Uterus (tissue), 4 donors: ENCODE data around the gene ANO6. TPM values are rescaled to one million over a fixed set of nuclear protein-coding genes. Genes with fewer than 3 reads are reported as not detected.
"Not testable (repeated sequence)": the region's sequence is repeated elsewhere in the genome, so short reads cannot be mapped to it uniquely, and the experiment has no call there.

Experiments
- DNase-seq, 2 donors: peaks; one replicate each; pipeline ENCODE4 v3.0.0-alpha.2; 2019 to 2020
- H3K27ac ChIP-seq, 2 donors: fragments of 200-600 bp; sonication (generic); 1 replicate in 1 of 2; 2 replicates in 1 of 2; pipeline ENCODE4 v1.5.1; 2016 to 2018
- H3K27me3 ChIP-seq, 2 donors: fragments of 200-600 bp; sonication (generic); one replicate each; pipeline ENCODE4 v1.5.1; 2018 to 2019; ENCODE audit warnings: control low read depth in 1 of 2
- H3K36me3 ChIP-seq, 2 donors: fragments of 200-600 bp; sonication (generic); one replicate each; pipeline ENCODE4 v1.5.1; 2019; ENCODE audit warnings: control low read depth in 1 of 2
- H3K4me1 ChIP-seq, 2 donors: fragments of 200-600 bp; sonication (generic); one replicate each; pipeline ENCODE4 v1.5.1; 2018 to 2019; ENCODE audit warnings: control low read depth in 1 of 2
- H3K4me3 ChIP-seq, 2 donors: fragments of 200-600 bp; sonication (generic); 1 replicate in 1 of 2; 2 replicates in 1 of 2; pipeline ENCODE4 v1.5.1; 2018 to 2019; ENCODE audit warnings: mild to moderate bottlenecking in 1 of 2
- H3K9me3 ChIP-seq, 2 donors: fragments of 200-600 bp; sonication (generic); one replicate each; pipeline ENCODE4 v1.5.1; 2019; ENCODE audit warnings: control low read depth in 1 of 2
- POLR2A ChIP-seq, 2 donors: fragments of 450-650 bp; IDR thresholded peaks; one replicate each; pipeline ENCODE4 v1.6.1; 2016; ENCODE audit warnings: antibody characterized with exemption in 2 of 2, mild to moderate bottlenecking in 1 of 2, moderate library complexity in 1 of 2
- intact Hi-C: fragments of 100-400 bp; cut with DNase I; formaldehyde crosslinking; loops from one replicate; pipeline ENCODE4 v1.15.1; 2023; ENCODE audit warnings: low total_unique reads
- total RNA-seq, 4 donors: library from RNA; depleted of rRNA in 3 of 4; stranded (reverse); fragments of >200 nt in 3 of 4; gene quantifications; one replicate each; pipeline versions ENCODE4 v1.1.0 to v1.2.4, GENCODE V29; 2014 to 2023
- TF ChIP-seq, protein P1 (sequence below), 4 experiments: fragments of 200-600 bp in 2 of 4; fragments of 450-650 bp in 2 of 4; sonication (generic) in 2 of 4; IDR thresholded peaks; one replicate each; pipeline ENCODE4 v1.5.1; 2016 to 2019; ENCODE audit warnings: antibody characterized with exemption in 4 of 4, mild to moderate bottlenecking in 2 of 4, moderate library complexity in 1 of 4
- donor health status: DM: yes; HTN: yes; CAD: no.

Gene ANO6
- total RNA-seq, 4 donors from 2014 or later, result 53.8 to 125 (median 75.9) TPM

DNA sequence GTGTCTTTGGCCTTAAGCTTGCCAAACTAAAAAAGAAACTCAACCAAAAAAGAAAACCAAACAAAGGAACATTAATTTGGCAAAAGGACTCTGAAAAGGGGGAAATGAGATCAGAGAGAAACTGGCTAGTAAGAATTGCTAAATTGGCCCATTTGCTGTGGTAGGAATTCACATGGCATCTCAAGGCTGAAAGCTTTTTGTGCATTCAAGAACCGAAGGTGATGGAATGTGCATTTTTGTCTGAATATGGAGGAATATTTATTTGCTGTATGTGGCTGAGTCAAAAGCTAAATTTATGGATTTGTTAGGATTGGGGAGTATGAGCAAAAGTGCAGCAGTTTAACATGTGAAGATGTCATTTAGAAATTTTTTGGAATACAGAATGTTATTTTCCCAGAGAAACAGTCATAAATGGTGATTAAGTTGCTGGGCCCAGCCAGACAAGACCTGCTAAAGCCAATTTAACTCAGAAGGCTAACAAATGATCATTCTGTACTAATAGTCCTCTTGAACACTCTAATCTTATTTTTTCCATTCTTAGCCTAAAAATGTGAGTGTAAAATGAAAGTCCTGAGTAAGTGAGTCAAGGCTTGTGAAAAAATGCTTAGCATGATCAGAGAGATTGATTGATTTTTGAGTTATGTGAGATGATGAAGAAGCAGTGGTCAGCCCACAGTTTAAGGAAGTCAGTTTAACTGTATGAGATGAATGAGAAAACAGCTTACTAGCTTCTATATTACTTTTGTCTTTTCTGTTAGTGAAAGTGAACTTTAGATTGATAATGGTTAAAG is 94.1 kb downstream of the ANO6 start:
- no peak for DNase-seq
- no peak for TF ChIP-seq POLR2A (IDR thresholded peaks at IDR 0.05)
- TF ChIP-seq, protein P1, sequence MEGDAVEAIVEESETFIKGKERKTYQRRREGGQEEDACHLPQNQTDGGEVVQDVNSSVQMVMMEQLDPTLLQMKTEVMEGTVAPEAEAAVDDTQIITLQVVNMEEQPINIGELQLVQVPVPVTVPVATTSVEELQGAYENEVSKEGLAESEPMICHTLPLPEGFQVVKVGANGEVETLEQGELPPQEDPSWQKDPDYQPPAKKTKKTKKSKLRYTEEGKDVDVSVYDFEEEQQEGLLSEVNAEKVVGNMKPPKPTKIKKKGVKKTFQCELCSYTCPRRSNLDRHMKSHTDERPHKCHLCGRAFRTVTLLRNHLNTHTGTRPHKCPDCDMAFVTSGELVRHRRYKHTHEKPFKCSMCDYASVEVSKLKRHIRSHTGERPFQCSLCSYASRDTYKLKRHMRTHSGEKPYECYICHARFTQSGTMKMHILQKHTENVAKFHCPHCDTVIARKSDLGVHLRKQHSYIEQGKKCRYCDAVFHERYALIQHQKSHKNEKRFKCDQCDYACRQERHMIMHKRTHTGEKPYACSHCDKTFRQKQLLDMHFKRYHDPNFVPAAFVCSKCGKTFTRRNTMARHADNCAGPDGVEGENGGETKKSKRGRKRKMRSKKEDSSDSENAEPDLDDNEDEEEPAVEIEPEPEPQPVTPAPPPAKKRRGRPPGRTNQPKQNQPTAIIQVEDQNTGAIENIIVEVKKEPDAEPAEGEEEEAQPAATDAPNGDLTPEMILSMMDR (IDR thresholded peaks at IDR 0.05), result peak in 1 of 4 experiments; percentile 15
- Histone ChIP-seq H3K4me3 (no peak overlapping the region), H3K27ac (peak overlapping the region; percentile 63 to 87), H3K27me3 (no peaks in the 10 kb centered on the region), H3K9me3 (no peaks in the 10 kb centered on the region), H3K36me3 (no peaks in the 10 kb centered on the region), H3K4me1 (peaks cover 0 to 6% of the 10 kb centered on the region in 2 donors)
- intact Hi-C loops, result no loop called here

DNA sequence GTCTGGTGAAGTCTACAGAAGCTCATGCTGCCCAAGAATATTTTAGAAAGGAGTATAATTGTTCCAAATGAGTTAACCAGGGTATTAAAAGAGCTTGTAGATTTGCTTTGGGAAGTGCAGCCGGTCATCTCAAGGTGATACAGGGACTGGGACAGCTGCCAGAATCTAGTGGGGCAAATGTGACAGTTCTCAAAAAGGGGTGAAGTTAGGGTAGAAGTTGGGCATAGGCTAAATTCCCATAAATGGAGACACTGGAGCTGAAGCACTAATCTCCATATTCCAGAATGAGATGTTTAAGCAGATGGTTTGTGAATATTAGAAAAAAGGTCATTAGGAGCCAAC is 94.7 kb downstream of the ANO6 start:
- peak overlapping the region; percentile 63 to 87 for H3K27ac ChIP-seq
- peaks cover 0 to 3% of the 10 kb centered on the region in 2 donors for H3K4me1 ChIP-seq
- TF ChIP-seq, protein P1 (IDR thresholded peaks at IDR 0.05), result no peak
- TF ChIP-seq POLR2A (IDR thresholded peaks at IDR 0.05), result no peak
- H3K36me3 ChIP-seq, result no peaks in the 10 kb centered on the region
- no peak overlapping the region for H3K4me3 ChIP-seq
- H3K9me3 ChIP-seq, result no peaks in the 10 kb centered on the region
- no peaks in the 10 kb centered on the region for H3K27me3 ChIP-seq
- DNase-seq, result no peak
- intact Hi-C loops, result no loop called here

DNA sequence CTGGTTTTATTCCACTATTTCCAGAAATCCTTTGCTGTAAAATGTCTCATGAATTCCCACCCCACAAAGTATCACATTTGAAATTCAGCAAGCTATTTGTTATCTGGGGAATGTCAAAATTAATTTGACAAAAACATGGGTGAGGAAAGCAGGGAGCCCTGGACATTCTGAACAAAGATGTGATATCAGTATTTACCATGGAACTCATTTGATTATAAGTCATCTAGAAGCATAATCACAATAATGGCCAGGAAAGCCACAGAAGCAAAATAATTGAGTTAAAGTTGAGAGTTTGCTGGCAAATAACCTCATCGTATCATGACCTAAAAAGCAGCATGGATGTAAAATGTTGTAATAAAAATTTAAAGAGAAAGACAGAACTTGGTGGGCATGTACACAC is 96.1 kb downstream of the ANO6 start:
- Histone ChIP-seq H3K27ac (peak overlapping the region in 1 of 2 donors; percentile 18), H3K4me1 (no peaks in the 10 kb centered on the region), H3K4me3 (no peak overlapping the region), H3K36me3 (no peaks in the 10 kb centered on the region), H3K27me3 (no peaks in the 10 kb centered on the region), H3K9me3 (no peaks in the 10 kb centered on the region)
- no peak for TF ChIP-seq POLR2A (IDR thresholded peaks at IDR 0.05)
- TF ChIP-seq, protein P1 (IDR thresholded peaks at IDR 0.05), result no peak
- DNase-seq, result no peak
- intact Hi-C loops, result no loop called here

DNA sequence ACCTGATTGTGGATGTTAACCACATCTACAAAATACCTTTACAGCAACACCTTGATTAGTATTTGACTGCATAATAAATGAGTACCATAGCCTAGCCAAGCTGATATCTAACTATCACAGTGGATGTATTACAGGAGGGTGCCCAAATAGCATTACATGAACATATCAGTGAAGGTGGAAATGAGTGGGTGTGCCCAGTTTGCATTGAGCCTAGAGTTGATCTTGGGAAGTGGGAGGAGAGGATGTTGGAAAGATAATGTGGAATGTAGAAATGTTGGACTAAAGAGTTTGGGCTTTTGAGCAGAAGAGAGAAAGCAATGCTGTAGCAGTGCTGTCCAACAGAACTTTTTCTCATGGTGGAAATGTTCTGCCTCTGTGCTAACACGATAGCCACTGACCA is 98.9 kb downstream of the ANO6 start:
- no peak for TF ChIP-seq POLR2A (IDR thresholded peaks at IDR 0.05)
- TF ChIP-seq, protein P1 (IDR thresholded peaks at IDR 0.05), result no peak
- no peak for DNase-seq
- intact Hi-C loops, result no loop called here
- no peaks in the 10 kb centered on the region for H3K36me3 ChIP-seq
- no peaks in the 10 kb centered on the region for H3K27me3 ChIP-seq
- H3K9me3 ChIP-seq, result no peaks in the 10 kb centered on the region
- H3K4me3 ChIP-seq, result no peak overlapping the region
- no peak overlapping the region for H3K27ac ChIP-seq
- H3K4me1 ChIP-seq, result no peaks in the 10 kb centered on the region

DNA sequence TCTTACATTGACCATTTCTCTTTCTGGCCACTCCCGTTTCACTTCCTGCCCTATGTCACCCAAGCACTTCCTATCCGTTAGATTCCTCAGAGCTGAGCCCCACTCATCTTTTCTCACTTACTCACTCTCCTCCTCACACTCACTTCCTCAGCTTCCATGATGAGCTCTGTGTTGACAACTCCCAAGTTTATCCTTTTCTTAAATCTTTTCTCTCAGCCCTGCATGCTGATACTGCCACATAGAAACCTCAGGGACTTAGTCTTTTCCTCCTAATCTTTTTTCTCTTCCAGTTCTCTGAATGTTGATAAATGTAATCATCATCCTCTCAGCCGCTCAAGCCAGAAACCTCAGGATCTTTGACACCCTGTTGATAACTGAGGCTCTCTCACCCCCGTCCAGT is 99.6 kb downstream of the ANO6 start:
- Histone ChIP-seq H3K4me1 (no peaks in the 10 kb centered on the region), H3K9me3 (no peaks in the 10 kb centered on the region), H3K4me3 (no peak overlapping the region), H3K27ac (no peak overlapping the region), H3K36me3 (no peaks in the 10 kb centered on the region), H3K27me3 (no peaks in the 10 kb centered on the region)
- intact Hi-C loops, result no loop called here
- no peak for DNase-seq
- TF ChIP-seq, protein P1 (IDR thresholded peaks at IDR 0.05), result no peak
- no peak for TF ChIP-seq POLR2A (IDR thresholded peaks at IDR 0.05)

DNA sequence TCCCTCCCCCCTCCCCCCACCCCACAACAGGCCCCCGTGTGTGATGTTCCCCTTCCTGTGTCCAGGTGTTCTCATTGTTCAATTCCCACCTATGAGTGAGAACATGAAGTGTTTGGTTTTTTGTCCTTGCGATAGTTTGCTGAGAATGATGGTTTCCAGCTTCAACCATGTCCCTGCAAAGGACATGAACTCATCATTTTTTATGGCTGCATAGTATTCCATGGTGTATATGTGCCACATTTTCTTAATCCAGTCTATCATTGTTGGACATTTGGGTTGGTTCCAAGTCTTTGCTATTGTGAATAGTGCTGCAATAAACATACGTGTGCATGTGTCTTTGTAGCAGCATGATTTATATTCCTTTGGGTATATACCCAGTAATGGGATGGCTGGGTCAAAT is 101.4 kb downstream of the ANO6 start:
- H3K27ac ChIP-seq, H3K36me3 ChIP-seq, H3K4me1 ChIP-seq, H3K27me3 ChIP-seq, H3K9me3 ChIP-seq, DNase-seq, intact Hi-C loops, H3K4me3 ChIP-seq: not testable (repeated sequence)
